Measurements from ENCODE around the gene MYZAP. TPM values are rescaled to one million over a fixed set of nuclear protein-coding genes. Genes with fewer than 3 reads are reported as not detected.

Gene MYZAP
- total and polyA plus RNA-seq, 9 of the 15 experiments (the other 6 are each of a cell fraction or from before 2014, with no cell fraction given) = 0.03 TPM; not detected in 8

DNA sequence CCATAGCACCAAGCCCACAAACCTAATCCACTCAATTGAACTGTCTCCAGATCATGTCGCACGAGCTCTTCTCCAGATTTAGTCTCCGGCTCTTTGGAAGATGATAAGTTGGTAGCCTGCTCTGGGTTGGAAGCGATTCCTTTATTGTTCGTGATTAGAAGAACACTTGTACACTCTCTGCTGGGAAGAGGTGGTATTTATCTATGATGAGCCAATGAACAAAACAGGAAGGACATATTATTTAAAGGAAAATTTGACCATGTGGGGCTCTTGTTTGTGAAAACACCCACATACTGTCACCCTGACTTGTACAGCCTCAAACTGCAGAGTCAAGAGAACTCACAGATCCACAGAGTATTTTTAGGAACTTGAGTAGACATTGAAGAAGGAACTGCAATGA, 54.4 kb downstream of the MYZAP start:
- Histone ChIP-seq H3K36me3 (ENCODE audit: control insufficient read depth, insufficient read depth, low read length) (no peaks in the 10 kb centered on the region), H3K4me1 (replicated peaks in 1 of 2; ENCODE audit: control insufficient read depth in 2 of 2, insufficient read depth in 2 of 2, low read length in 2 of 2) (no peaks in the 10 kb centered on the region), H2AFZ (ENCODE audit: low read depth, low read length) (no peak overlapping the region), H4K20me1 (replicated peaks; ENCODE audit: control insufficient read depth, insufficient read depth, low read length) (no peaks in the 10 kb centered on the region), H3K9me3 (replicated peaks; ENCODE audit: control insufficient read depth, insufficient read depth, low read depth, low read length) (no peaks in the 10 kb centered on the region; the same call in 1 of the 2 replicates), H3K79me2 (ENCODE audit: control insufficient read depth, insufficient read depth, low read length) (no peaks in the 10 kb centered on the region), H3K9ac (ENCODE audit: insufficient read depth in 1 of 2, low read depth in 2 of 2, low read length in 2 of 2) (no peak overlapping the region), H3K9me1 (ENCODE audit: control insufficient read depth, insufficient read depth, low read length) (no peaks in the 10 kb centered on the region), H3K27ac (ENCODE audit: extremely low read depth, low read depth, low read length) (no peak overlapping the region), H3K4me2 (ENCODE audit: insufficient read depth, low read length) (no peak overlapping the region), H3K4me3 (no peak overlapping the region), H3K27me3 (ENCODE audit: control insufficient read depth in 2 of 2, insufficient read depth in 2 of 2, low read length in 2 of 2) (peaks cover 0 to 12% of the 10 kb centered on the region in 2 experiments; a peak in 4 of 5 replicates)
- in situ Hi-C loops (cut with MboI) (no loop called here), intact Hi-C loops (cut with micrococcal nuclease) (no loop called here)
- FAIRE-seq (no peak), DNase-seq (ENCODE audit: extremely low read depth in 1 of 4, low spot score in 3 of 4) (no peak), ATAC-seq (no peak)
- ChIA-PET CTCF (ENCODE audit: low intra/inter-chr PET ratio) (no interaction called here), POLR2A (no interaction called here)
- TF ChIP-seq ZNF384 (IDR thresholded peaks at IDR 0.05; ENCODE audit: low read depth, low read length) = no peak
- no peak for TF ChIP-seq TARDBP (IDR thresholded peaks at IDR 0.05)
- no peak for TF ChIP-seq SPI1 (IDR thresholded peaks at IDR 0.05; ENCODE audit: borderline replicate concordance, low read depth, low read length)
- BruUV-seq (replicated peaks) = no TSS peak
- 4% methylated on average over 5 of the region's 5 CpGs for WGBS (ENCODE audit: insufficient coverage, low coverage, missing lambda C conversion rate)

GRCh38 chr15:57647071-57647790, 55.5 kb downstream of the MYZAP start:
- no peak for FAIRE-seq
- H4K20me1 ChIP-seq (replicated peaks; ENCODE audit: control insufficient read depth, insufficient read depth, low read length) = no peaks in the 10 kb centered on the region
- TF ChIP-seq HEY1 (CRISPR knock-in tag; IDR thresholded peaks at IDR 0.05; ENCODE audit: borderline replicate concordance) (no peak), ZFP36 (IDR thresholded peaks at IDR 0.05; ENCODE audit: low read depth, low read length, partially characterized antibody) (no peak), PKNOX1 (IDR thresholded peaks at IDR 0.05) (no peak), ZNF444 (CRISPR knock-in tag; IDR thresholded peaks at IDR 0.05) (no peak), POLR2H (tag; IDR thresholded peaks at IDR 0.05; ENCODE audit: low read depth) (no peak), L3MBTL2 (IDR thresholded peaks at IDR 0.05) (no peak)

More at GRCh38 chr15:57647071-57647790, 55.5 kb downstream of the MYZAP start:
- Histone ChIP-seq H3K27ac (ENCODE audit: extremely low read depth, low read depth, low read length) (no peak overlapping the region), H3K36me3 (ENCODE audit: control insufficient read depth, insufficient read depth, low read length) (no peaks in the 10 kb centered on the region), H3K4me3 (no peak overlapping the region), H3K79me2 (ENCODE audit: control insufficient read depth, insufficient read depth, low read length) (no peaks in the 10 kb centered on the region), H3K9ac (ENCODE audit: insufficient read depth in 1 of 2, low read depth in 2 of 2, low read length in 2 of 2) (no peak overlapping the region), H2AFZ (ENCODE audit: low read depth, low read length) (no peak overlapping the region), H3K9me3 (replicated peaks; ENCODE audit: control insufficient read depth, insufficient read depth, low read depth, low read length) (no peaks in the 10 kb centered on the region; the same call in 1 of the 2 replicates), H3K4me1 (replicated peaks in 1 of 2; ENCODE audit: control insufficient read depth in 2 of 2, insufficient read depth in 2 of 2, low read length in 2 of 2) (no peaks in the 10 kb centered on the region), H3K9me1 (ENCODE audit: control insufficient read depth, insufficient read depth, low read length) (no peaks in the 10 kb centered on the region), H3K4me2 (ENCODE audit: insufficient read depth, low read length) (no peak overlapping the region), H3K27me3 (ENCODE audit: control insufficient read depth in 2 of 2, insufficient read depth in 2 of 2, low read length in 2 of 2) (peaks cover 0 to 12% of the 10 kb centered on the region in 2 experiments; a peak in 4 of 5 replicates)
- no TSS peak for BruUV-seq (replicated peaks)
- in situ Hi-C loops (cut with MboI) = no loop called here
- CTCF ChIA-PET (ENCODE audit: low intra/inter-chr PET ratio) = no interaction called here
- DNase-seq (ENCODE audit: extremely low read depth in 1 of 4, low spot score in 3 of 4) (no peak), ATAC-seq (no peak)
- POLR2A ChIA-PET = no interaction called here
- WGBS (ENCODE audit: insufficient coverage, low coverage, missing lambda C conversion rate) = 5% methylated on average over 6 of the region's 6 CpGs
- intact Hi-C loops (cut with micrococcal nuclease) = no loop called here
